Activated gamma-delta T cell treated with Interleukin-2 at 50 U/mL for 16 hours (primary cell): ENCODE measurements around the gene CELA3A.

ENCODE experiments used
- DNase-seq: peaks from one replicate; pipeline ENCODE4 v3.0.0-alpha.2; 2020

The CELA3A gene

GRCh38 chr1:22052115-22053016 lies 50.9 kb downstream of the CELA3A start, which contains the start of gene CDC42:
CDC42 (plus strand) TSS chr1:22052709; CDS start chr1:22078479, 25,770 bp downstream.
- DNase-seq, result peak; percentile 97

- DNase-seq, result peak; percentile 38
Observed at GRCh38 chr1:22053017-22053860, 51.8 kb downstream of the CELA3A start.

- DNase-seq, result no peak
Observed at GRCh38 chr1:22053861-22054770, 52.7 kb downstream of the CELA3A start.

- DNase-seq, result no peak
Observed at GRCh38 chr1:22055463-22055862, 54.0 kb downstream of the CELA3A start.

GRCh38 chr1:22056043-22056442 lies 54.6 kb downstream of the CELA3A start:
- DNase-seq, result no peak

GRCh38 chr1:22056936-22057335 lies 55.5 kb downstream of the CELA3A start:
- DNase-seq, result no peak

- no peak for DNase-seq
Observed at GRCh38 chr1:22057861-22058260, 56.4 kb downstream of the CELA3A start.
